ENCODE measurements around the gene RNU6-9.

The RNU6-9 gene

GRCh38 chr19:919199-920050, 26.1 kb downstream of the RNU6-9 start:
- no peak for DNase-seq

GRCh38 chr19:920051-920864, 27.0 kb downstream of the RNU6-9 start:
- DNase-seq: peak in 1 of 2 experiments; percentile 30

- no peak for DNase-seq
These were observed 31.3 kb downstream of the RNU6-9 start for GRCh38 chr19:924553-925086.

GRCh38 chr19:925087-925525, 31.8 kb downstream of the RNU6-9 start:
- no peak for DNase-seq

GRCh38 chr19:925526-926322, 32.4 kb downstream of the RNU6-9 start, which contains the start of gene ARID3A:
ARID3A (plus strand) TSS chr19:926035; CDS start chr19:929529, 3,494 bp downstream.
- DNase-seq: peak; percentile 76 to 78

- DNase-seq: no peak
These were observed 33.0 kb downstream of the RNU6-9 start for GRCh38 chr19:926323-926588.

GRCh38 chr19:926589-927350, 33.5 kb downstream of the RNU6-9 start:
- DNase-seq: no peak

- DNase-seq: no peak
These were observed 34.1 kb downstream of the RNU6-9 start for GRCh38 chr19:927351-927779.

- DNase-seq: no peak
These were observed 34.6 kb downstream of the RNU6-9 start for GRCh38 chr19:927780-928401.

GRCh38 chr19:928471-929202, 35.4 kb downstream of the RNU6-9 start:
- no peak for DNase-seq

- DNase-seq: no peak
These were observed 36.1 kb downstream of the RNU6-9 start for GRCh38 chr19:929203-929890.

GRCh38 chr19:929891-930258, 36.6 kb downstream of the RNU6-9 start:
- no peak for DNase-seq

GRCh38 chr19:931860-932647, 38.8 kb downstream of the RNU6-9 start:
- no peak for DNase-seq

GRCh38 chr19:932648-933552, 39.6 kb downstream of the RNU6-9 start:
- no peak for DNase-seq

GRCh38 chr19:933553-933882, 40.2 kb downstream of the RNU6-9 start:
- no peak for DNase-seq

- DNase-seq: no peak
These were observed 41.0 kb downstream of the RNU6-9 start for GRCh38 chr19:934197-934840.

- no peak for DNase-seq
These were observed 41.7 kb downstream of the RNU6-9 start for GRCh38 chr19:934865-935479.

GRCh38 chr19:936175-936546, 42.9 kb downstream of the RNU6-9 start:
- no peak for DNase-seq

All from NCI-H187 (cell line).